Activated T-cell treated with anti-CD3 and anti-CD28 coated beads for 48 hours (primary cell): Measurements from ENCODE around the gene NHS.

ENCODE experiments used
- DNase-seq: peaks from one replicate; pipeline ENCODE4 v3.0.0-alpha.2; 2020; ENCODE audit warnings: low read depth

The NHS gene

DNA sequence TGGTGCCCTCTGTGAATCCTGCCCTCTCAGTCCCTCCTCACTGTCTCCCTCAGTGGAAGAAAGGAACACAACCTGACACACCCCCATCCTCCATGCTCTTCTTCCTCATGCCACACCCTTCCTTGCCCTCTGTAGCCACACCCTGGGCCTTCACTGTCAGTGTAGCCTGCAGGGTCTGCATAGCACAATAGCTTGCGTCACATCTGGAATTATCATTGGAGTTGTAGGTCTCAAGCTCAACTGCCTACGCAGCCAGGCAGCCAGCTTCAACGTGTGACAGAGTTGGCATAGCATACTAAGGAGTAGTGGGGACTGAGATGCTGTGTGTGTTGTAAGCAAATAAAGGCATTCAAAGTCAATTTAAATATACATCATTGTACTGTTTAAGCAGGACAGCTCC is 248.8 kb downstream of the NHS start:
- no peak for DNase-seq

DNA sequence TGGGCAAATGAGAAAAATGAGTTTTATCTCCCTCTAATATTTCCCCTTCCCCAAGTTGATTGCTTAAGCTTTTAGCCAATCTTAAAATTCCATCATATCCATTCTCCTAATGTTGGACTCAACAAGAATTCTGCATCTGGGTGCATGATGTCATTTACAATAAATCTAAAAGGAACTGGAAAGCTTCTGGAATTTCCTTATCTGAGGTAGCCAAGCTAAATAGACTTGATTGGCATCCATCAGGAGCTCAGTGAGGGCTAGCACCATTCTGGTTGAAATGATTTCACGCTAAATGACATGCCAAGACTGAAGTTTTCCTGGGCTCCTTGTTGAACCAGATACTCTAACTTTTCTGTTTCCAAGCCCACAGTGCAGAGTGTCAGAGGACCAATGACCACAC is 252.0 kb downstream of the NHS start:
- no peak for DNase-seq

DNA sequence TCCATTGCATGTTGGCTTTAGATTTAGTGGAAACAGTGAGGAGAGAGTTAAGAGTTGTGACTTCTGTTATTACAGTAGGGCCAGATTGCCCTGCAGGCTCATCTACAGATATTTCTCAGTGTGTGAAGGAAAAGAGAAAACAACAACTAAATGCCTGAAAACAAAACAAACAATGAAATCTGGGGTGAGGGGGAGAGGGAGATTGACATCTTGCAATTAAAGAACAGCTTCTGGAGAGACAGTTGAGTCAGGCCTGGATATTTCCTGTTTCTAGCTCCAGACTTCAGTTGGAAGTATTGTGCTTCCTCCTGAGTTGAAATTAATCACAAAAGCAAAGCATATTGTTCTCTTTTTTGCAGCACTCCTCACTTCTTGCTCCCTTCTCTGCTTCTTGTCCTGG is 254.0 kb downstream of the NHS start:
- DNase-seq = no peak

DNA sequence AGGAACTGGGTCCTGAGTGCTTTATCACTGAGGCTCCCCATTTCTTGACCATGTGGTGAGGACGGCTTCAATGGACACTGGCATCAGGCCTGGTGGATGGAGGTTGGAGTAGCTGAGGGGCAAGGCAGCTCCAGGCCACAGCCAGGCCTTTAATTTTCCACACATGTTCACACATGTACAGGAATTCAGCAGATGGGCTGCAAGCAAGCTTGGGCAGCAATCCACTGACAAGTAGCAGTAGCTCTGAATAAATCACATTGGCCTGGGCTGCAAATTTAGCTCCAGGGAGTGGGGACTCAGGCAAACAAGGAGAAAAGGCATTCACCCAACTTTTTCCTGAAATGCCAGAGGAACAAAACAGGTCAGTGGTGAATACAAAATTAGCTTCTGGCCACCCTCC is 254.5 kb downstream of the NHS start:
- no peak for DNase-seq

DNA sequence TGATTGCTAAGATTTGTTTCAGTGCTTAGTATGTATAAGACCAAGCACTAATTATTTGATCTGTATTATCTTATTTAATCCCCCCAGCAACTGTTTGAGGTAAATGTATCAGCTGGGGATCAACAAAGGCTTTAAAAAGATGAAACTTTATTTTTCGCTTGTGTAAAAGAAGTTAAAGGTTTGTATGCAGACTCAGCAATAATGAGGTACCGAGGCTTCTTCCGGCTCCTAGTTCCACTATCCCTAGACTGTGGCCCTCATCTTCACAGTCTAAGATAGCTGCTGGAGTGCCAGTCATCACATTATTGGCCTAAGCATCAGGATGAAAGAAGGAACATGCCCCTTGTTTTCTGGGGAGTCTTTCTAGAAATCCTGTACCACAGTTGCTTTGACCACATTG is 256.6 kb downstream of the NHS start:
- no peak for DNase-seq

DNA sequence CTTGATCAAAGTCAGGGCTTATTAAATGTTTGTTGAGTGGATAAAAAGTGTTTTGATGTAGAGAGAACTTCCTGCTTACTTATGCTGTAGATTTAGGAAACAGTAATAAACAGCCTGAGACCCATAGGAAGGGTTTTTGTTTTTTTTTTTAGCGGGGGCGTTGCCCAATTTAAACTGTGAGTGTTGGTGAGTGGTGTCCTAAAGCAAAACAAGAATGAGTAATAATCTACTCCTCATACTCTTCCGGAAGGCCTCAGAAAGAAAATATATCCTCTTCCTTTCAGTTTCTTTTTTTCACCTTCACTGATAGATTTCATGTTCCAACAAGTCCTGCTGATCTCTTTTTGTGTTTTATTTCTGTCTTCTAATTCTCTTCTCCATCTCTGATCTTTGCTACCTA is 257.9 kb downstream of the NHS start:
- DNase-seq = no peak

DNA sequence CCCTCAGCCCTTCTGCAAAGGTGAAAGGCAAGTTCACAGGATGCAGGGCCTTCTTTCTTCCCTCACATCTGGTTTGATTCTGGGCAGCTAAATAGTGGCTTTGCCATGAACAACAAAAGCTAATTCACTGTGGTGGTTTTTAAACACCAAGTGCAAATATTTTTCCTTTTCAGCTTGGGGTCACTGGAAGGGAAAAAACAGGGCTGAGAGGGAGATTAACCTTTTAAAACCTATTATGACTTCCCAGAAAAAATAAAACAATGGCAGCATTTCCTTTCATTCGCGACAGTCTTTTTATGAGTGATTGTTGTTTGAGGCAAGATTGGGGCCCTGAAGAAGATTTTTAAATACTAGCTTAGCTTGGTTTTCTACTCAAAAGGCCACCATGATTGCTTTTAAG is 258.5 kb downstream of the NHS start:
- DNase-seq = no peak

DNA sequence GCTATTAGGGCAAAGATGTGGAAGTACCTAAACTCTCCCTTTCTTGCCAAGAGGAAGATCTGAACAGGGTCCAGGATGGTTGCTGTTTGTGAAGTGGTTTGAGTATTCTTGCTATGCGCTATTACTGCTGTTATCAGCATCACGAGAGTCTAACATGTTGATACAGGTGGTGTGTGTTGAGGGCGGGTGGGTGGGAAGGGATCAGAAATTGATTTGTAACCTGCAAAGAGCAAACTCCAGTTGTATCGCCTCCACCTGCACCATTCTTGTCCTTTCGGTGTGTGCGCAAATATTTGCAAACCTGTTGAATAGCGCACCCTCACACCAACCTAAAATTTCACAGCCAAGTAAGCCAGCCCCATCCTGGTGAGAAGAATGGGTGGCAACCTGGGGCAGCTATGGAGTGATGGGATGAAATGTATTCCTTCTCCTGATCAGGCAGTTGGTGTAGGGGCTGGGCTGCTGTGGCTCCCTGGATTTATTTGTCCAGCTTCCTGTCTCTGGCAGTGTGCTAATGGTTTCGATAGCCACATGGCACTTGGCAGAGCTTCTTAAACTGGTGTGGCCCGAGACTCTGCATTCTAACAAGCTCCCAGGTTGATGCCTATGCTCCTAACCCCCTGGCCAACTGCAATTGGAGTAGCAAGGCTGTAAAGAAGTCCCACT is 259.7 kb downstream of the NHS start:
- DNase-seq = no peak

DNA sequence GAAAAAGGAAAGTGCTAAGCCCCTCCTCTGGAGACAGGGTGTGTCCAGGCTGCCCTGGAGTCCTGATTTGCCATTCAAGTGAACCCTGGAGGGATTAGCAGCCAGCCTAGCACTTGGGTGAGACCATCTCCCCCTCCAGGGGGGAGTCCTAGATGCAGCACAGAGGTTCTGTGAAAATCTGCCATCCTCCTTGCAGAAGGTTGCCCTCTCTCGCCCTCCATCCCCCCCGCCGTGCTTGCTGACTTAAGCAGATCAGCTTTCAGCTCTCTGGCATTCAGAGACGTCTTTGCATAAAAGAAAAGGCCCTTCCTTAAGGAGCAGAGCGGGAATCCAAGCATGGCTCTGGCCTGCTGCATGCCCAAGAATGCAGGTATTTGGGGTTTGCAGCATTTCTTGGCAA is 260.2 kb downstream of the NHS start:
- no peak for DNase-seq

DNA sequence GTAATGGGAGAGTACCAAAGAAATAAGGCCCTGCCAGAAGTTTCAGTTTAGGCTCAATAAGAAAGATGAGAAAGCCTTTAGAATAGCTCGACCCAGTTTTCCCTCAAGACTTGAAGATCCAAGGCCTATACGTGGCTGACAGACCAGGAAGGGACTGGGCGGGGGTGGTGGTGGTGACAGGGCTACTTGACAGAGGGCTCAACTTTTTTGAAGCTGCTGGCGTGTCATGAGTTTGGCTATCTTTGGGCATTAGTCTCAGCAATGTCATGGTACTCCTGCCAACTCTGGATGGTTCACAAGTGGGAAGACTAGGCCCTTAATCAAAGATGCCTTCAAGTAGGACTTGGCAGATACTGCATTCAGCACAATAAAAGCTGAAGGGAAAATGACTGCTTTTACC is 262.2 kb downstream of the NHS start:
- DNase-seq = no peak

DNA sequence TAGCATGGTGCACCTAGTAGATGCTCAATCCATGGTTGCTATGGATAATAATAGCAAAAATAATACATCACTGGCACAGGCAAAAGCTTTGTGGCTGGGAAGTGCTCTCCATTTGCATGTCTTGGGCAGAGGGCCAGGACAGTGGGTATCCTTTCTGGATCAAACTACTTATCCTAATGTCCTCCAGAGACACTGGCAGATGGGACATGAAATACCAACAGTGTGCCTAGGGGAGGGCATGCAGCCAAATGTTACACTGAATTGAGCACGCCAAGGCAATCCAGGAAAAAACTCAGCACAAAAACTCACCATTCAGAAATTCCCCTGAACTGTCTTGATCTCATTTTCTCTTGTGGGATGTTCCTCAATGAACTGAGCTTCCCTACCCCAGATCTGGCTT is 263.7 kb downstream of the NHS start:
- no peak for DNase-seq

DNA sequence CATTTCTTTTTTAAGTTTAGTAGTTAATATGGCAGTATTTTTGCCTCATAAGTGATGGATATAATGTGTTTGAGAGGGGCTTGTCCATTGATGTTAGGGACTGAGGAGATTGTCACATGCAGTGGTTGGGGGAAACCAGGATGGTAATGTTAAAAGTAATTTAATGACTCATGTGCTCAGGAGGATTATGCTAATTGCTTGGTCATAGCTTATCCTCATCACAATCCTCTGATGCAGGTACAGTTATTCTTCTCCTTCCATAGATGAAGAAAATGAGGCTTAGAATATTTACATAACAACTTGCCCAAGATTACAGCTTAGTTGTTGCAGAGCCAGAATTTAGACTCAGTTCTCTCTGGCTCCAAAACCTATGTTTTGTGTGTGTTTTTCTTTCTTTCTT is 267.9 kb downstream of the NHS start:
- no peak for DNase-seq

DNA sequence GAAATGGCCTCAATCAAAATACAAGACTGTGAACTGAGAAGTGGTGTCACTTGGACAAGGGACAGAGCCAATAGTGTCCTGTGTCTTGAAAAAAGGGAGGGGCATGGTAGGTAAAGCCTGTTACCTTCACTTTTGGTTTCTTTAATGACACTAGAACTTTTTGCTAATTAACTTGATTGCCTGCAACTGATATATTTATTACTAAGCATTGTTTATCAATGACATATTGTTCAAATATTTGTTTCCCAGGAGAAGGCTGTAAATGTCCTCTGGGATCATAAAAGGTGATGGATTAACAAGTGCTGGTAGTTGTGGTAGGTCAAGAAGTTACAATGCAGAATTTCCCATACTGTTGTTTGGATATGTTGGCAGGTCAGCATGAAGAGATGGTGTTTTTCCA is 268.5 kb downstream of the NHS start:
- no peak for DNase-seq

DNA sequence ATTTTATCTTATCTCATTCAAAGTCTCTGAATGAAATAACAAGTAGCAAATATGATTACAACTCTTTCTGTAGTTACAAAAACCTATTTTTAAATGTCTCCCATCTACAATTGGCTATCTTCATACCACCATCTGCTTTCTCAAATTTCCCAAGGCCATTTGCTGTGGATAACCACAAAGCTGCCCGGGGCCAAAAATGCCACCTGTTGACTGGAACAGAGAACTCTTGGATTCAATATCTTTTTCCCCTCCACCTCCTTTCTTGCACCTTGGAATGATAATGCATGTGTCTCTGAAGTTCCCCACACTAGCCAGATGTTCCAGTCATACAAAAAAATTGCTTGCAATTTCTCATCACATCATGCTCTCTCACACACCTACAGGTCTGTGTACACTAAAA is 269.0 kb downstream of the NHS start:
- no peak for DNase-seq

DNA sequence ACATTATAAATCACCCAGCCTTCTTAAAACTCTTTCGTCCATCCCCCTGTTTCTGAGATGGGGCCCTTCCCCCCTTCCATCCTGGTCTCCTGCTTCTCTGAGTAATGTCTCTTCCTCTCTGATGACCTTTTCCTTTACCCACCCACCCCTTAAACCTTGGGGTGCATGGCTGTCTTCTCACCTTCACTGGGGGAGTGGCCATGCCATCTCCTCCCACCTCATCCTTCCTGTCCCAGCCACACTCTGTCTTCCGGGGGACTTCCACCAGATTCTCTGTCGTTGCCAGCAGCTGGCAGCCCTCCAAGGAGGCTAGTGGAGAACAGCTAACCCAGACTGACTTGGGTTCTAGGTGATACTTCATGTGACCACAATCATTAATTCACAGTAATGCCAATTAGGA is 279.1 kb downstream of the NHS start:
- DNase-seq = peak; percentile 29

DNA sequence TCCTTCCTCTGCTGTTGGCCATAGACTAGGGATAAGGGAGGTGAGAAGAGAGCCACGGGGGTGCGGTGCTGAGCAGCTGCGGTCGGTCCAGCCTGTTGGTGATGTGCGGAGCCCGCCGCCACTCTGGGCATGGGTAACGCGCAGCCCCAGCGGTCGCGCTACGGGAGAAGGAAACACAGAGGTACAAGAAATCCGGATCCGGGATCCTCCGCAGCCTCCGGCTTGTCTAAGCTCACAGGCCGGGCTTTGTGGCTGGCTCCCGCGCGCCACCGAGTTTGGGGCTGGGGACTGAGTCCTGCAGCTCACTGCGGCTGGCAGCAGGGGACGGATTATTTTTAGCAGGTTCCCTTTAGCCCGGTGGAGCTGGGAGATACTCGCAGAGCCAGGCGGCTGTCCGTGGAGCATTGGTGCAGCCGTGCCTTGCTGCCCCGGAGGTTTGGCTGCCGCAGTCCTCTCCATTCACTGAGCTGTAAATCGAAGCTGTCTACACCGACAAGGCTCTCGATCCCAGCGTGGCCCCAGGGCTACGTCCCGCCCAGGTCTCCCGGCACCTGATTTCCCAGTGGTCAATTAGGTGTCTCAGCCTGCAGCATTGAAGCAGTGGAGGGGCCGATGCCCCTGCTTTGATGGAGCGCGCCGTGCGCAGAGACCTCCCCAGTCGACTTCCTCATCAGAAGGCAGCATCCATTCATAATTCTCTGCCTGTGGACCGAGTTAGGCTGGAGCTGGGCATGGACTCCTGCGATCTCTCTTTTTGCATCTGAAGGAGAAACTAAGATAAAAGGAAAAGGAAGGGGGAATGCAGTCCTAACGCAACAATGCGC is 280.4 kb downstream of the NHS start:
- no peak for DNase-seq

DNA sequence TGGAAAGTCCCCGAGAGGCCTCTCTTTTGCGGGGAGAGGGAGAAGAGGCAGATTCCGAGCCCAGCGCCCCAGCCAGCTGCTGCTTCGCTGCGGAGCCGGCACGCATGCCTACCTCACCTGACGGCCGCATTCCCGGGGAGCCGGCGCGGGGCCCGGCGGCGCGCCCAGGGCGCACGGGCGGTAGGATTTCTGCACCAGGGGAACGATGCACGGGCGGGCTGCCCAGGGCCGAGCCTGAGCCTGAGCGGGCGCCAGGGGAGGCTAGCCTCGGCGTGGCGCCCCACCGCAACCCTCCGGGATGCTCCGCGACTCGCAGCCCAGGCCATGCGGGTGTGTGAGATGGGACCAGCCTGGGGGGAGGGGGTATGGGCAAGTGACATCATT is 281.0 kb downstream of the NHS start:
- no peak for DNase-seq

DNA sequence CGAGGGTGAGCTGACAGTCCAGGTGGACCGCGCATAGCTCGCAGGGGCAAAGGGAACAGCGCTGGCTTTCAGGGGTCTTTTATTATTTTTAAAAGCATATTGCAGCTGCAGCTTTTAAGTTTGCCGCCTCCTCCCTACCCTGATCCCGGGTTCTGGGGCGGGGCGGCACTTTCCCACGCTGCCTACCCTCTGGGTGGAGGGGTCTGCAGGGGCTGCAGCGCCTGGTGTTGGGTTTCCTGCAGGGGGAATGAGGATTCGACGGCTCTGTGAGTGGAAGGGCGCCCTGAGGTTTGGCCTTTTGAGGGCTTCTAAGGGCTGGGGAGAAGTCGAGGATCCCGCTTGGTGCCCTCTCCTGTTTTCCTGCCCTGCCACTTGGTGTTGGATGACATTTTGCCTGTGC is 281.6 kb downstream of the NHS start:
- no peak for DNase-seq

DNA sequence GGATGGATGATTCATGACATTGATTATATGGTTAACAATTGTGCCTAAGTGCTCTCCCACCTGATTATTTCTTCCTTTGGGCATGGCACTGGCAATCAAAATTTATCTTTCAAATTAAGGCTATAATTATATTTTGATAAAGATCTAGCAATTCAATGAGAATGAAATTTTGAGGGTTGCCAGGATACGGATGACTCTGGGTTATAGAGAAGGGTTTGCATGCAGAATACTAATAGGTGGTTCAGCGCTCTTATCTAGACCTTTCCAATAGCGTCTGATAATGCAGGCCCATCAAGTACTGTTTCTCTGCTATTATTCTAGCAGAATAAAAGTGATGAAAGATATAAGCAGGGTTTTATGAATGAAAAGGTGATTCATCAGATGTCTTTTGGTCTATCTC is 287.4 kb downstream of the NHS start:
- DNase-seq = no peak

DNA sequence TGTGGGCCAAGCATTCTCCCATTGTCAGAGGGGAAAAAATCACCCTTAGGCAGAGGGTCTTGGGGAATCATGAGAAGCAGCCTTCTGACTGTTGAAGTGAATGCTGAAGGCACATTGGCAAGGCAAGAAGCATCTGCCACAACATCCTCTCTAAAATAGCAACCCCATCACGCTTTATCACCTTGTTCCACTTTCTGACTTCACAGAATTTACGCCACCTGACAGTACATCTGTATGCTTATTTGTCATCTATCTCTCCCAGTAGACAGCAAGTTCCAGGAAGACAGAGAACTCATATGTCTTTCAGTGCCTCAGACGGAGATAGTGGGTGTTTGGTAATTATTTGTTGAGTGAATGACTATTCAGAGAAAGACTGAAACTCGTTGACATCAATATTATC is 293.9 kb downstream of the NHS start:
- no peak for DNase-seq

DNA sequence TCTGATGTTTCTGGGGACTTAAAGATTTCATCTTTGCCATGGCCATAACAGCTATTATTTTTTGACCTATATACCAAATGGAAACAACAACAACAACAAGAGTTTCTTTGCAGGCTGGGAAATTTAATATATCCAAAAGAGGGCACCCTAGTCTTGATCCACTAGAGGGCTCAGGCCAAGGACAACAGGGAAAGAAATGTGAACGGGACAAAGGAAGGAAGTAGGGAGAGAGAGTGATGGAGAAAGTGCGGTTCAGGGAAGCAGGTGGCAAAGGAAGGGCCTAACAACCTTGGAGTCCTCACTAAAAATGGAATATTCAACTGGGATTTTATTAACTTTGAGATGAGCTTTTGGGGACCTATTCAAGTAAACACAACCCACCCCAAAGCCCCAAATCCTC is 294.5 kb downstream of the NHS start:
- no peak for DNase-seq

DNA sequence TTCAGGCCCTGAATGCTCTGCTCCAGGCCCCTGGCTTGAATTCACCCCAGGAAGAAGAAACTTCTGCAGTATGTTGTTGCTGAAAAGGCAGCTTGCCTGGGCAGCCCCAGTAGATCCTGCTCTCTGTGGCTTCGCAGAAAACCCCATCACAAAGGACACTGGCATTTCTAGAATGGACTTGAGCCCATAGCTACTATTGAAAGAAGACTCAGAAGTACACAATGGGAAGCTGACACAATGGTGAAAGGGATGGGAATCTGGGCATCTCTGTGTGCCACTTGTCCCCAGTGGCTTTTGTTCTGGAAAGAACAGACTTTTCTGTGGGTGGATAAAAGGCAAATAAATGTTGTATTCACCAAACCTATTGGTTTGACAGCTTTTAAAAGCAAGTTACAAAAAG is 294.9 kb downstream of the NHS start:
- DNase-seq = no peak

DNA sequence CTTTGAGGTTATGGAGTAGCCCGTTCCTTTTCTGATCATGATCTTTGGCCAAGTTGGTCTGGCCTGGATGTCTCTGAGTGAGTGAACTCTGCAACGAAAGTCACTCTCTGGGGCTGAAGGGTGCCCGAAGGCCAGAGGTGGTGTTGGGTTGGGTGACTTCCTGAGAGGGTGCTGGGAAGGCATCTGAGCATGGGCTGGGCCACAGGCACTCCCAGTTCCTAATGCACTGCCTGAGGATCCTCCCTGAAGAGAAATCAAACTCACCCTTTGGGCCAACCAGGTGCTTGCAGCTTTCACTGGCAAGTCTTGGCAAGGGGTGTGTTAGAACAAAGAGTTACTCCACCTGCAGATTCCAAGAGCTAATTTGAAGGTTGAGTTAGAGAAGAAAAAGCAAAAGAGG is 295.9 kb downstream of the NHS start:
- DNase-seq = no peak

DNA sequence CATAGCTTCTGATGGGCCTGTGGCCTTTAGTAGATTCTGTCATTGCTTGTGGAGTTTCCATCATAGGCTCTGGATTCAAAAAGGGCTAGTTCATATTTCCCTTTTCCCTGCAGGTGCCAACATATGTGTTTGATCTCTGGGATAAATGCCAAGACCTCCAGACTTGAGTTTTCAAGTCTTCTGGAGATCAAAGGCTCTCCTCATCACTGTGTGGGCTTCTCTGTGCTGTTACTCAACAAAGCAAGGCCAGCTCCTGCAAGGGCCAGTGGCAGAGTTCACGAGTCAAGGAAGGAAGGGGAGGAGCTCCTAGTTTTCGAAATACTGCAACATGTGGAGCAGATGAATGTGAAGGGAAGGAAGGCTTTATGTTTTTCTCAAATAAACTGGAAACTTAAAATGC is 299.6 kb downstream of the NHS start:
- DNase-seq = no peak
